ENCODE results near the gene HIC2. TPM values are rescaled to one million over a fixed set of nuclear protein-coding genes. Genes with fewer than 3 reads are reported as not detected.

HIC2 gene
- total and polyA plus RNA-seq, 4 donors: 1.8 to 6.1 (median 2.9) TPM

- no peak for ATAC-seq (ENCODE audit: insufficient read depth, low FRiP score)
- 97 to 98% methylated on average over 49 of the region's 49 CpGs for WGBS, 2 donors
- DNase-seq: peak in 1 of 3 donors; percentile 8
- Histone ChIP-seq H3K9me3 (ENCODE audit: control insufficient read depth in 4 of 4, insufficient read depth in 3 of 4, low read length in 3 of 4) (no peaks in the 10 kb centered on the region), H3K27me3 (ENCODE audit: control insufficient read depth in 3 of 3, insufficient read depth in 3 of 3, low read length in 2 of 3) (no peaks in the 10 kb centered on the region), H3K4me3 (no peak overlapping the region), H3K27ac (ENCODE audit: low read depth in 1 of 2, low read length in 1 of 2) (no peak overlapping the region), H3K4me1 (ENCODE audit: control insufficient read depth in 5 of 5, insufficient read depth in 5 of 5, low read length in 5 of 5) (peaks cover 0 to 9% (median 0%) of the 10 kb centered on the region in 5 donors), H3K9ac (ENCODE audit: insufficient read depth in 1 of 2, low read length in 2 of 2) (no peak overlapping the region), H3K36me3 (ENCODE audit: control insufficient read depth in 4 of 4, insufficient read depth in 4 of 4, low read length in 4 of 4) (peaks cover 0 to 32% (median 2%) of the 10 kb centered on the region in 4 donors)
- TF ChIP-seq CTCF (IDR thresholded peaks at IDR 0.05; ENCODE audit: control extremely low read depth, extremely low read depth): no peak
Observed at GRCh38 chr22:21446128-21446826, 29.1 kb downstream of the HIC2 start.

GRCh38 chr22:21446827-21447690 is 29.9 kb downstream of the HIC2 start:
- DNase-seq: peak in 1 of 3 donors; percentile 7
- no peak overlapping the region for H3K27ac ChIP-seq (ENCODE audit: low read depth in 1 of 2, low read length in 1 of 2)
- no peak for TF ChIP-seq CTCF (IDR thresholded peaks at IDR 0.05; ENCODE audit: control extremely low read depth, extremely low read depth)
- peaks cover 0 to 10% (median 0%) of the 10 kb centered on the region in 5 donors for H3K4me1 ChIP-seq (ENCODE audit: control insufficient read depth in 5 of 5, insufficient read depth in 5 of 5, low read length in 5 of 5)
- H3K9me3 ChIP-seq (ENCODE audit: control insufficient read depth in 4 of 4, insufficient read depth in 3 of 4, low read length in 3 of 4): no peaks in the 10 kb centered on the region
- no peak for ATAC-seq (ENCODE audit: insufficient read depth, low FRiP score)
- peaks cover 0 to 32% (median 2%) of the 10 kb centered on the region in 4 donors for H3K36me3 ChIP-seq (ENCODE audit: control insufficient read depth in 4 of 4, insufficient read depth in 4 of 4, low read length in 4 of 4)
- 94 to 95% methylated on average over 33 of the region's 33 CpGs for WGBS, 2 donors
- H3K4me3 ChIP-seq: no peak overlapping the region
- no peak overlapping the region for H3K9ac ChIP-seq (ENCODE audit: insufficient read depth in 1 of 2, low read length in 2 of 2)
- H3K27me3 ChIP-seq (ENCODE audit: control insufficient read depth in 3 of 3, insufficient read depth in 3 of 3, low read length in 2 of 3): no peaks in the 10 kb centered on the region

GRCh38 chr22:21447694-21448402 is 30.7 kb downstream of the HIC2 start:
- Histone ChIP-seq H3K27ac (ENCODE audit: low read depth in 1 of 2, low read length in 1 of 2) (no peak overlapping the region), H3K9me3 (ENCODE audit: control insufficient read depth in 4 of 4, insufficient read depth in 3 of 4, low read length in 3 of 4) (no peaks in the 10 kb centered on the region), H3K36me3 (ENCODE audit: control insufficient read depth in 4 of 4, insufficient read depth in 4 of 4, low read length in 4 of 4) (peaks cover 0 to 32% (median 2%) of the 10 kb centered on the region in 4 donors), H3K27me3 (ENCODE audit: control insufficient read depth in 3 of 3, insufficient read depth in 3 of 3, low read length in 2 of 3) (no peaks in the 10 kb centered on the region), H3K9ac (ENCODE audit: insufficient read depth in 1 of 2, low read length in 2 of 2) (no peak overlapping the region), H3K4me1 (ENCODE audit: control insufficient read depth in 5 of 5, insufficient read depth in 5 of 5, low read length in 5 of 5) (peaks cover 0 to 10% (median 0%) of the 10 kb centered on the region in 5 donors), H3K4me3 (no peak overlapping the region)
- ATAC-seq (ENCODE audit: insufficient read depth, low FRiP score): no peak
- peak in 1 of 3 donors; percentile 7 for DNase-seq
- no peak for TF ChIP-seq CTCF (IDR thresholded peaks at IDR 0.05; ENCODE audit: control extremely low read depth, extremely low read depth)
- 89 to 90% methylated on average over 22 of the region's 22 CpGs for WGBS, 2 donors

All from lung (tissue), 12 donors.